IMR-90 (cell line): ENCODE data around the gene BTBD1. TPM values are rescaled to one million over a fixed set of nuclear protein-coding genes. Genes with fewer than 3 reads are reported as not detected.

Experiments used
- ATAC-seq: fragments of 200-7000 bp; cut with Tn5 transposase; 2 replicates; pipeline ENCODE4 v1.9.1; 2020; ENCODE audit warnings: low read depth, mild to moderate bottlenecking, moderate library complexity
- Bru-seq: library from RNA; stranded (reverse); fragments of 400-500 nt; gene quantifications from one replicate; lab custom pipeline; 2021; lab: Mats Ljungman, UMichigan
- BruChase-seq, 2 experiments: library from RNA; stranded (reverse); fragments of 400-500 nt; gene quantifications; one replicate each; lab custom pipeline; 2021; lab: Mats Ljungman, UMichigan
- BruUV-seq: library from RNA; stranded (reverse); fragments of 400-500 nt; replicated peaks from 2 replicates; lab custom pipeline; 2021; lab: Mats Ljungman, UMichigan
- CTCF ChIA-PET: fragments of 300-600 bp; formaldehyde crosslinking; extraction: SDS; loops from one replicate; lab custom pipeline; 2021; ENCODE audit warnings: antibody characterized with exemption; lab: Yijun Ruan, JAX
- POLR2A ChIA-PET: fragments of 300-600 bp; sonication (Branson Sonifier 250); formaldehyde crosslinking; loops from one replicate; lab custom pipeline; 2022; ENCODE audit warnings: antibody characterized with exemption; ENCODE audit not compliant: unreplicated experiment; lab: Charles Lee
- DNase-seq: peaks from one replicate; pipeline ENCODE4 v3.0.0; 2013
- H2AFZ ChIP-seq: replicated peaks from 2 replicates; pipeline ENCODE3; 2013; ENCODE audit warnings: low read length, mild to moderate bottlenecking; ENCODE audit not compliant: poor library complexity
- H2AK5ac ChIP-seq: 2 replicates; pipeline ENCODE4 v1.6.1; 2013; ENCODE audit warnings: low read depth, low read length, inconsistent platforms
- H2AK9ac ChIP-seq: replicated peaks from 2 replicates; pipeline ENCODE3; 2013; ENCODE audit warnings: mild to moderate bottlenecking, low read depth, low read length, moderate library complexity; ENCODE audit not compliant: poor library complexity
- H2BK120ac ChIP-seq: 2 replicates; pipeline ENCODE4 v1.6.1; 2013; ENCODE audit warnings: low read depth, low read length, inconsistent platforms
- H2BK15ac ChIP-seq: 3 replicates; pipeline ENCODE4 v1.6.1; 2013; ENCODE audit warnings: low read depth, low read length, inconsistent platforms
- H2BK20ac ChIP-seq: 2 replicates; pipeline ENCODE4 v1.6.1; 2013; ENCODE audit warnings: low read depth, mild to moderate bottlenecking, inconsistent platforms, low read length, moderate library complexity
- H2BK5ac ChIP-seq: 2 replicates; pipeline ENCODE4 v1.6.1; 2013; ENCODE audit warnings: mild to moderate bottlenecking, low read depth, low read length, inconsistent platforms; ENCODE audit not compliant: poor library complexity, severe bottlenecking
- H3K14ac ChIP-seq: replicated peaks from 2 replicates; pipeline ENCODE4 v1.6.1; 2013; ENCODE audit warnings: low read depth, low read length, inconsistent platforms
- H3K18ac ChIP-seq: 2 replicates; pipeline ENCODE4 v1.6.1; 2013; ENCODE audit warnings: low read depth, low read length, control low read depth
- H3K23ac ChIP-seq: 2 replicates; pipeline ENCODE4 v1.6.1; 2013; ENCODE audit warnings: low read depth, low read length, inconsistent platforms
- H3K27ac ChIP-seq: 2 replicates; pipeline ENCODE4 v1.5.1; 2013; ENCODE audit warnings: mild to moderate bottlenecking, control low read depth, low read length; ENCODE audit not compliant: insufficient read depth
- H3K27me3 ChIP-seq: 2 replicates; pipeline ENCODE4 v1.6.1; 2013; ENCODE audit warnings: low read length; ENCODE audit not compliant: control insufficient read depth, insufficient read depth
- H3K36me3 ChIP-seq: 2 replicates; pipeline ENCODE4 v1.6.1; 2013; ENCODE audit warnings: low read length, mixed read lengths; ENCODE audit not compliant: control insufficient read depth, insufficient read depth
- H3K4ac ChIP-seq: 2 replicates; pipeline ENCODE4 v1.6.1; 2013; ENCODE audit warnings: low read depth, low read length, inconsistent platforms
- H3K4me1 ChIP-seq: 2 replicates; pipeline ENCODE4 v1.6.1; 2013; ENCODE audit warnings: low read length, mixed read lengths; ENCODE audit not compliant: control insufficient read depth, insufficient read depth
- H3K4me2 ChIP-seq: 2 replicates; pipeline ENCODE4 v1.6.1; 2013; ENCODE audit warnings: low read depth, mild to moderate bottlenecking, control low read depth, low read length, moderate library complexity
- H3K4me3 ChIP-seq: 2 replicates; pipeline ENCODE4 v1.5.1; 2013; ENCODE audit warnings: low read depth, mild to moderate bottlenecking, control low read depth, low read length, moderate library complexity; ENCODE audit not compliant: insufficient read depth
- H3K56ac ChIP-seq: 2 replicates; pipeline ENCODE4 v1.6.1; 2013; ENCODE audit warnings: low read length, inconsistent platforms; ENCODE audit not compliant: insufficient read depth; ENCODE audit errors: extremely low read depth
- H3K79me1 ChIP-seq, 2 experiments: 2 replicates each; pipeline ENCODE4 v1.6.1; 2013; ENCODE audit warnings: low read length in 2 of 2, inconsistent platforms in 1 of 2, low read depth in 1 of 2
- H3K9ac ChIP-seq: 2 replicates; pipeline ENCODE4 v1.6.1; 2013; ENCODE audit warnings: low read depth, low read length, control low read depth
- H3K9me1 ChIP-seq: 2 replicates; pipeline ENCODE4 v1.6.1; 2013; ENCODE audit warnings: low read length, inconsistent platforms; ENCODE audit not compliant: insufficient read depth
- H3K9me3 ChIP-seq: 2 replicates; pipeline ENCODE4 v1.6.1; 2013; ENCODE audit warnings: low read length; ENCODE audit not compliant: control insufficient read depth, insufficient read depth
- H4K20me1 ChIP-seq: 2 replicates; pipeline ENCODE4 v1.6.1; 2013; ENCODE audit warnings: low read length, inconsistent platforms; ENCODE audit not compliant: insufficient read depth
- H4K5ac ChIP-seq: 2 replicates; pipeline ENCODE4 v1.6.1; 2013; ENCODE audit warnings: mild to moderate bottlenecking, low read depth, low read length, control low read depth
- H4K8ac ChIP-seq, 2 experiments: 2 replicates each; pipeline ENCODE4 v1.6.1; 2013; ENCODE audit warnings: low read depth in 2 of 2, low read length in 2 of 2, control low read depth in 1 of 2, inconsistent platforms in 1 of 2
- H4K91ac ChIP-seq: 2 replicates; pipeline ENCODE4 v1.6.1; 2013; ENCODE audit warnings: low read depth, low read length, inconsistent platforms; ENCODE audit not compliant: insufficient read depth
- CEBPB ChIP-seq: IDR thresholded peaks from 2 replicates; pipeline ENCODE4 v1.6.1; 2012; ENCODE audit warnings: low read depth, low read length, improper control_type of control experiment
- CTCF ChIP-seq: conservative IDR thresholded peaks from 2 replicates; pipeline ENCODE4 v1.5.1; 2012; ENCODE audit warnings: mild to moderate bottlenecking, low read depth, low read length, improper control_type of control experiment
- ELK1 ChIP-seq: fragments of 150-350 bp; IDR thresholded peaks from 2 replicates; pipeline ENCODE4 v1.6.1; 2016; ENCODE audit warnings: low read depth, mild to moderate bottlenecking, low read length, moderate library complexity, borderline replicate concordance
- MAFK ChIP-seq: IDR thresholded peaks from 2 replicates; pipeline ENCODE4 v1.6.1; 2012; ENCODE audit warnings: low read depth, low read length, improper control_type of control experiment
- MAZ ChIP-seq: IDR thresholded peaks from 2 replicates; pipeline ENCODE4 v1.6.1; 2012; ENCODE audit warnings: low read depth, mild to moderate bottlenecking, low read length, improper control_type of control experiment, moderate library complexity, borderline replicate concordance
- MXI1 ChIP-seq: IDR thresholded peaks from 2 replicates; pipeline ENCODE4 v1.6.1; 2012; ENCODE audit warnings: low read depth, mild to moderate bottlenecking, low read length, moderate library complexity, borderline replicate concordance
- NFE2L2 ChIP-seq: fragments of 150-350 bp; IDR thresholded peaks from 2 replicates; pipeline ENCODE4 v1.6.1; 2016; ENCODE audit warnings: low read depth, mild to moderate bottlenecking, low read length
- POLR2A ChIP-seq: IDR thresholded peaks from 2 replicates; pipeline ENCODE4 v1.6.1; 2012; ENCODE audit warnings: mild to moderate bottlenecking, low read depth, low read length
- WGBS, 2 experiments: methylation state at CpG; one replicate each; pipeline versions ENCODE4 v1.1.5 to v1.1.7; 2013; ENCODE audit warnings: missing lambda C conversion rate in 2 of 2; ENCODE audit not compliant: insufficient read length in 1 of 2; ENCODE audit errors: extremely low coverage in 2 of 2; 5-methylcytosine and 5-hydroxymethylcytosine counted together
- dilution Hi-C: fragments of 300-500 bp; cut with HindIII; formaldehyde crosslinking; loops from one replicate; pipeline ENCODE4 v1.14.3; 2018; ENCODE audit warnings: low sequenced_read_pairs; ENCODE audit not compliant: unreplicated experiment
- in situ Hi-C: fragments of 300-500 bp; cut with MboI; formaldehyde crosslinking; loops from 3 replicates; pipeline ENCODE4 v1.14.3; 2019; ENCODE audit warnings: low sequenced_read_pairs, inconsistent platforms, mixed read lengths
- intact Hi-C: fragments of 100-400 bp; cut with micrococcal nuclease; formaldehyde crosslinking; loops from 2 replicates; pipeline ENCODE4 v1.10.0; 2022
- long read RNA-seq: library from polyadenylated mRNA; unstranded; transcript quantifications from one replicate; pipeline ENCODE4 v2.0.0, GENCODE V29; 2021; ENCODE audit not compliant: unreplicated experiment
- polyA plus RNA-seq, 3 experiments: library from polyadenylated mRNA; depleted of rRNA; stranded (reverse); fragments of >200 nt; gene quantifications; 2 replicates each; pipeline ENCODE4 v1.2.3, GENCODE V29; 2012; ENCODE audit warnings: low replicate concordance in 1 of 3
- total RNA-seq: library from RNA; depleted of rRNA; stranded (reverse); fragments of >200 nt; gene quantifications from 2 replicates; pipeline ENCODE4 v1.2.3, GENCODE V29; 2012; rRNA removed

BTBD1 gene
- total RNA-seq (78.7 and 90.5 TPM in 2 replicates), polyA plus RNA-seq (2012; rRNA removed) (32.8 and 39.3 TPM in 2 replicates), Bru-seq, nascent RNA (percentile 91 among the genes with signal in this experiment), BruChase-seq, experiment 1, labeled RNA remaining after a 6-hour chase (percentile 89 among the genes with signal in this experiment), BruChase-seq, experiment 2, labeled RNA remaining after a 2-hour chase (percentile 81 among the genes with signal in this experiment)
- polyA plus RNA-seq (2012; cell fraction: cytosol; rRNA removed): 12.1 and 20.3 TPM in 2 replicates
- 9.5 and 22.4 TPM in 2 replicates for polyA plus RNA-seq (2012; cell fraction: nucleus; rRNA removed; ENCODE audit: low replicate concordance)
- long read RNA-seq, transcript BTBD1-201 (8 exons, 3,297 nt): major isoform, 174 of 196 reads
- long read RNA-seq, partial matches to known transcripts: 9 of 196 reads
- long read RNA-seq, other reads (novel, unspliced or antisense): 9 of 196 reads

DNA sequence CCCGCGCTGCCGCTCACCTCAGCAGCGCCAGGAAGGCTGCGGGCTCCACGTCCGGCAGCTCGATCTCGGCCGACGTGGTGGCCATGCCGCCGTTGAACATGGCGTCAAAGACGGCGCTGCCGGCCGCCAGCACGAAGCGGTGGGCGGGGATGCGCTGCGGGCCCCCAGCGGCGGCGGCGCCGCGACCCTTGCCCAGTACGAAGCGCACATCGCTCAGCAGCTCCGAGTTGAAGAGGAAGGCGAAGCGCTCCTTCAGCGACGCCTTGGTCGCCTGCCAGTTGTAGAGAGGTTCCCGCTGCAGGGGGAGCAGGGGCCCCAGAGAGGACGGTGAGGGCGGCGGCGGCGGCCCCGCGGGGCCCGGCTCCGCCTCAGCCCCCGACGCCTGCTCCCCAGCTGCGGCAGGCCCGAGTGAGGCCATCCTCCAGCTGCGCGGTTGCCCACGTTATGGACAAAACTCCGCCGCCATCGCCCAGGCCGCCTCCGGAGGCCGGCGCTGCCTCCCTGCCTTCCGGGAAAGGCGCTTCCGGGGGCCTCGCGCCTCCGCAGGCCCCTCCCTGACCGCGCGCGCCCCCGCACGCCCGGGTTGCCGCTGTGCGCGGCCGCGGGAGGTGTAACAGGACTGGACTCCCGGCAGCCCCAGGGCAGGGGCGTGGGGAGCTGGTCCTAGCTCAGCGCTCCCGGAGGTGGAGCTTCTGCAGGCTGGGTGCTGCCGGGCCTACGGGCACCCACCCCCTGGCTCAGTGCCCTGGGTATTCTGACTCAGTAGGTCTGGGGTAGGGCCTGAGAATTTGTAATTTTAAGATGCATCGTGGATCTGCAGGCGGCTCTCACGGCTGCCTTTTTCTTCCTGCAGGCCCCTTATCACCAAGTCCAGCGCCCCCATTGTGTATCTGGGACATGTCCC, at the start of gene BTBD1:
Gene BTBD1, minus strand, starts transcription at position 519 of the 904 bp plus-strand sequence. Its CDS starts 101 bp downstream, at position 418.
- Histone ChIP-seq H3K4me3 (peak within 1 kb of the TSS; percentile 90), H4K20me1 (peaks cover 40% of the 10 kb centered on the region), H4K91ac (peak within 1 kb of the TSS; percentile 81), H3K9ac (peak within 1 kb of the TSS; percentile 86), H3K4ac (peak within 1 kb of the TSS; percentile 89), H2AFZ (peak within 1 kb of the TSS; percentile 92), H2BK120ac (peak within 1 kb of the TSS; percentile 64), H3K27me3 (no peaks in the 10 kb centered on the region), H2AK5ac (peak within 1 kb of the TSS; percentile 83), H3K14ac (peak within 1 kb of the TSS; percentile 90), H4K8ac (peak within 1 kb of the TSS; percentile 92 to 100), H2BK20ac (no peak within 1 kb of the TSS), H3K9me3 (no peaks in the 10 kb centered on the region), H3K36me3 (peaks cover 2% of the 10 kb centered on the region; the same call in 1 of the 2 replicates), H3K18ac (peak within 1 kb of the TSS; percentile 49), H3K79me1 (peaks cover 9 to 30% of the 10 kb centered on the region in 2 experiments; a peak in 3 of 4 replicates), H3K23ac (peak within 1 kb of the TSS; percentile 99), H2BK5ac (peak within 1 kb of the TSS; percentile 74), H3K56ac (peak within 1 kb of the TSS; percentile 73), H2BK15ac (peak within 1 kb of the TSS; percentile 27; the same call in 2 of the 3 replicates), H4K5ac (peak within 1 kb of the TSS; percentile 94), H3K27ac (peak within 1 kb of the TSS; percentile 82), H3K4me1 (peaks cover 7% of the 10 kb centered on the region), H3K9me1 (peaks cover 18% of the 10 kb centered on the region), H3K4me2 (peak within 1 kb of the TSS; percentile 83), H2AK9ac (peak within 1 kb of the TSS; percentile 77)
- in situ Hi-C loops: no loop called here
- BruUV-seq: no TSS peak
- intact Hi-C loops: loop anchor here (1.0 to 2.0 kb wide), 3 partner anchors 46 to 220 kb away; partner anchors contain the start of gene HDGFL3
- DNase-seq: peak; percentile 96
- TF ChIP-seq POLR2A (peak; percentile 94), MAZ (peak; percentile 95; the same call in 1 of the 2 replicates), ELK1 (0 out of 2 replicates have a peak, but pooled peaks have one; percentile 24), MXI1 (peak; percentile 78), MAFK (no peak), CEBPB (no peak), CTCF (0 out of 2 replicates have a peak, but pooled peaks have one; percentile 1), NFE2L2 (no peak)
- WGBS, 2 experiments: 0% methylated on average over 8 of the region's 90 CpGs; no CpG with 5 or more reads in 1 of the 2 experiments
- dilution Hi-C loops: no loop called here
- ChIA-PET POLR2A (interaction anchor here (0.6 kb wide), 1 partner anchor 56 kb away, joined by 4 read pairs; no protein-coding TSS in a partner anchor), CTCF (no interaction called here)
- ATAC-seq: peak; percentile 98
